ENCODE results near the gene TAPBP. TPM values are rescaled to one million over a fixed set of nuclear protein-coding genes. Genes with fewer than 3 reads are reported as not detected.
"Not testable (repeated sequence)": the region's sequence is repeated elsewhere in the genome, so short reads cannot be mapped to it uniquely, and the experiment has no call there.

The TAPBP gene
- total RNA-seq, 2 donors from 2014 or later: 204 to 235 TPM

- peak overlapping the region in 1 of 2 donors; percentile 86 for H3K9ac ChIP-seq (ENCODE audit: low read depth in 2 of 2, low read length in 2 of 2)
- no peak overlapping the region for H3K27ac ChIP-seq
- no peak overlapping the region for H3K4me3 ChIP-seq
- no peak for DNase-seq
- H3K4me1 ChIP-seq: peaks cover 29% of the 10 kb centered on the region
- no peak for TF ChIP-seq CTCF (IDR thresholded peaks at IDR 0.05)
- peaks cover 4% of the 10 kb centered on the region for H3K36me3 ChIP-seq
- intact Hi-C loops (cut with DNase I): no loop called here
- no peaks in the 10 kb centered on the region for H3K27me3 ChIP-seq
- H3K9me3 ChIP-seq: no peaks in the 10 kb centered on the region
Observed at GRCh38 chr6:33278392-33278741, 35.5 kb downstream of the TAPBP start.

DNA sequence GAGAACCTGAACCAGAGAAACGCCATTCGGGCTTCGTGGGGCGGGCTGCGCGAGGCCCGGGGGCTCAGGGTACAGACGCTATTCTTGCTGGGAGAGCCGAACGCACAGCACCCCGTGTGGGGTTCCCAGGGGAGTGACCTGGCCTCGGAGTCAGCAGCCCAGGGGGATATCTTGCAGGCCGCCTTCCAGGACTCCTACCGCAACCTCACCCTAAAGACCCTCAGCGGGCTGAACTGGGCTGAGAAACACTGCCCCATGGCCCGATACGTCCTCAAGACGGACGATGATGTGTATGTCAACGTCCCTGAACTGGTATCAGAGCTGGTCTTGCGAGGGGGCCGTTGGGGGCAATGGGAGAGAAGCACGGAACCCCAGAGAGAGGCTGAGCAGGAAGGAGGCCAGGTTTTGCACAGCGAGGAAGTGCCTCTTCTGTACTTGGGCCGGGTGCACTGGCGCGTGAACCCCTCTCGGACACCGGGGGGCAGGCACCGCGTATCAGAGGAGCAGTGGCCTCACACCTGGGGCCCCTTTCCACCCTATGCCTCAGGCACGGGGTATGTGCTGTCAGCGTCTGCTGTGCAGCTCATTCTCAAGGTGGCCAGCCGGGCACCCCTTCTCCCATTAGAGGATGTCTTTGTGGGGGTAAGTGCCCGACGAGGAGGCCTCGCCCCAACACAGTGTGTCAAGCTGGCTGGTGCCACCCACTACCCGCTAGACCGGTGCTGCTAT is 36.1 kb downstream of the TAPBP start:
- Histone ChIP-seq H3K9me3 (no peaks in the 10 kb centered on the region), H3K27me3 (no peaks in the 10 kb centered on the region), H3K27ac (peak overlapping the region; percentile 94), H3K4me1 (peaks cover 35% of the 10 kb centered on the region), H3K36me3 (peaks cover 4% of the 10 kb centered on the region), H3K9ac (ENCODE audit: low read depth in 2 of 2, low read length in 2 of 2) (peak overlapping the region; percentile 86 to 91), H3K4me3 (peak overlapping the region; percentile 64)
- no peak for DNase-seq
- intact Hi-C loops (cut with DNase I): loop anchor here (2.0 kb wide), 1 partner anchor 39 kb away; the partner anchor contains the start of gene ZBTB22
- no peak for TF ChIP-seq CTCF (IDR thresholded peaks at IDR 0.05)

DNA sequence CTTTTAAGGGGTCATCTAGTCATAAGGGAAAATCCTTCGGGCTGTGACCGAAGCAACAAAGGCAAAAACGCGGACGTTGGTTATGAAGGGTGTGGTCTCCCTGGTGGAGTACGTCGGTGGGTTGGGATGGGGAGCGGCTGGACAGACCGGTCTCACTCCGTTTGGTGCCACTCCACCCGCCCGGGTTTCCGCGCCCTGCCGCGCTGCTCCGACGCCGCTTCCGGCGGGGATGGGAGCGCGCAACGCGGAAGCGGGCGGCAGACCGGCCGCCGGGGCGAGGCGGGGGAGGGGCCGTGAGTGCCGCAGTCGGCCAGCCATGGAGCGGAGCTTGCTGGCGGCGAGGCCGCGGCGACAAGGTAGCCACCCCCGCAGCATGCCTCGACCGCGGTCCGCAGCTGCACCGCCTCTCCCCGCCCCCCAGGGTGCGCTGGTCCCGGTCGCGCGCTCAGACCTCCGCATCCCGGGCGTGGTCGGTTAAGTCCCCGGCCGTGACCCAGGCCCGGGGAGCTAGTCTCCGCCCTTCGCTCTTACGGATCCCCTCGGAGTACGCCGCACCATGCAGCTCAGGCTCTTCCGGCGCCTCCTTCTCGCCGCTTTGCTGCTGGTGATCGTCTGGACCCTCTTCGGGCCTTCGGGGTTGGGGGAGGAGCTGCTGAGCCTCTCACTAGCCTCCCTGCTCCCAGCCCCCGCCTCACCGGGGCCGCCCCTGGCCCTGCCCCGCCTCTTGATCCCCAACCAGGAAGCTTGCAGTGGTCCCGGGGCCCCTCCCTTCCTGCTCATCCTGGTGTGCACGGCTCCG is 36.8 kb downstream of the TAPBP start, which contains the start of gene B3GALT4:
Gene B3GALT4, plus strand, starts transcription at position 260 of the 799 bp plus-strand sequence. Its CDS starts 297 bp downstream, at position 557.
- H3K4me3 ChIP-seq: peak within 1 kb of the TSS; percentile 64
- intact Hi-C loops (cut with DNase I): loop anchor here (2.0 kb wide), 1 partner anchor 40 kb away; the partner anchor contains the start of gene ZBTB22
- peak; percentile 50 for TF ChIP-seq CTCF (IDR thresholded peaks at IDR 0.05)
- H3K36me3 ChIP-seq: peaks cover 4% of the 10 kb centered on the region
- no peaks in the 10 kb centered on the region for H3K9me3 ChIP-seq
- H3K27me3 ChIP-seq: no peaks in the 10 kb centered on the region
- H3K9ac ChIP-seq (ENCODE audit: low read depth in 2 of 2, low read length in 2 of 2): peak within 1 kb of the TSS; percentile 86 to 91
- peak; percentile 93 for DNase-seq
- H3K27ac ChIP-seq: peak within 1 kb of the TSS; percentile 94
- peaks cover 36% of the 10 kb centered on the region for H3K4me1 ChIP-seq

DNA sequence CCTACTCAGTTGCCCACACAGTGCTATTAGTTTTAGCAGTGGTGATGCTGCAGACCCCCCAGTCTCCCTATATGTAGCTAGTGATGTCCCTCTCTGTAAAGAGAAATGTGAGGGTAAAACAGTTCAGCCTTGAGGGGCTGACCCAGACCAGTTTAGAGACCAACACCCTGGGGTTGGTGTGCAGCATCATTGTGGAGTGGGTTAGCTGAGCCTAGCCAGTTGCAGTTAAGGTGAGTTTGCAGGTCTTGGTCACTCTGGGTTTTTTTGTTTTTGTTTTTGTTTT is 37.4 kb downstream of the TAPBP start:
- no peaks in the 10 kb centered on the region for H3K9me3 ChIP-seq
- H3K4me3 ChIP-seq: peak overlapping the region; percentile 64
- TF ChIP-seq CTCF (IDR thresholded peaks at IDR 0.05): no peak
- no peaks in the 10 kb centered on the region for H3K27me3 ChIP-seq
- H3K36me3 ChIP-seq: peaks cover 4% of the 10 kb centered on the region
- H3K4me1 ChIP-seq: peaks cover 36% of the 10 kb centered on the region
- DNase-seq: no peak
- H3K9ac ChIP-seq (ENCODE audit: low read depth in 2 of 2, low read length in 2 of 2): peak overlapping the region; percentile 85 to 91
- intact Hi-C loops (cut with DNase I): loop anchor here (2.0 kb wide), 1 partner anchor 40 kb away; the partner anchor contains the start of gene ZBTB22
- H3K27ac ChIP-seq: peak overlapping the region; percentile 94

DNA sequence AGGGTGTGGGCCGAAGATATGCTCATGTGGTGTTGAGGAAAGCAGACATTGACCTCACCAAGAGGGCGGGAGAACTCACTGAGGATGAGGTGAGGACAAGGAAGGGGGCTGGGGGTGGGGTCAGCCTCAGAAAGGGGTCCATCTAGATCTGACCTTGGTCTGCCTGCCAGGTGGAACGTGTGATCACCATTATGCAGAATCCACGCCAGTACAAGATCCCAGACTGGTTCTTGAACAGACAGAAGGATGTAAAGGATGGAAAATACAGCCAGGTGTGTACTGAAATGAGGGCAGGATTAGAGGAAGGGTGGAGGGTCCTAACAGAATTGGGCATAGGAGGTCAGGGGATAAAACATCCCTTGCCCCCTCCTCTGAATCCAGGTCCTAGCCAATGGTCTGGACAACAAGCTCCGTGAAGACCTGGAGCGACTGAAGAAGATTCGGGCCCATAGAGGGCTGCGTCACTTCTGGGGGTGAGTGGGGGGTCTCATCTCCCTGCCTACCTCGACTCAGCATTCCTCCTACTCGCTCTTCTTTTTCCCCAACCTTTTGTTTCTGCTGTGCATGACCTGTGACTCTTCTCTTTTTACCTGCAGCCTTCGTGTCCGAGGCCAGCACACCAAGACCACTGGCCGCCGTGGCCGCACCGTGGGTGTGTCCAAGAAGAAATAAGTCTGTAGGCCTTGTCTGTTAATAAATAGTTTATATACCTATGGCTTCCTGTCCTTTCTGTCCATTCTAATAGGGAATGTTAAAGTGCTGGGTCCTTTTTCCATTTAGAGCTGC is 37.9 kb downstream of the TAPBP start:
- not testable (repeated sequence) for H3K27me3 ChIP-seq, DNase-seq, H3K36me3 ChIP-seq, H3K9me3 ChIP-seq
- Histone ChIP-seq H3K4me1 (peaks cover 38% of the 10 kb centered on the region), H3K27ac (peak overlapping the region; percentile 94), H3K4me3 (peak overlapping the region; percentile 64), H3K9ac (ENCODE audit: low read depth in 2 of 2, low read length in 2 of 2) (peak overlapping the region in 1 of 2 donors; percentile 85)
- intact Hi-C loops (cut with DNase I): loop anchor here (2.0 kb wide), 1 partner anchor 41 kb away; the partner anchor contains the start of gene ZBTB22
